ENCODE data around the gene MARCHF10. TPM values are rescaled to one million over a fixed set of nuclear protein-coding genes. Genes with fewer than 3 reads are reported as not detected.

Gene MARCHF10
- total RNA-seq, 3 donors from 2014 or later, result 0.35 TPM; not detected in 2

DNA sequence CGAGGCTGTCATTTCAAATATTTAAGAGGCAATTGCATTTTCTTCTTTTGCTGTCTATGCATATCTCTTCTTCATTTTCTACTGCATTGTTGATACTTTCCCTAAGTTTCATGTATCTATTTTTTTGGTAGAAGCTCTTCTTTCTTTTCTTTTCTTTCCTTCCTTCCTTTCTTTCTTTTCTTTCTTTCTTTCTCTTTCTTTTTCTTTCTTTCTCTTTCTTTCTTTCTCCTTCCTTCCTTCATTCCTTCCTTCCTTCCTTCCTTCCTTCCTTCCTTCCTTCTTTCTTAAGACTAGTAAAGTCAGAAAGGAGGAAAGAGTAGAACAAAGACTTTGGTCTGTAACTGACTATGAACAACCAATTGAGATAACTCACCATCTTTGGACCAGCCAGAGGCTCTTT is 146.8 kb downstream of the MARCHF10 start:
- TF ChIP-seq, protein P1, sequence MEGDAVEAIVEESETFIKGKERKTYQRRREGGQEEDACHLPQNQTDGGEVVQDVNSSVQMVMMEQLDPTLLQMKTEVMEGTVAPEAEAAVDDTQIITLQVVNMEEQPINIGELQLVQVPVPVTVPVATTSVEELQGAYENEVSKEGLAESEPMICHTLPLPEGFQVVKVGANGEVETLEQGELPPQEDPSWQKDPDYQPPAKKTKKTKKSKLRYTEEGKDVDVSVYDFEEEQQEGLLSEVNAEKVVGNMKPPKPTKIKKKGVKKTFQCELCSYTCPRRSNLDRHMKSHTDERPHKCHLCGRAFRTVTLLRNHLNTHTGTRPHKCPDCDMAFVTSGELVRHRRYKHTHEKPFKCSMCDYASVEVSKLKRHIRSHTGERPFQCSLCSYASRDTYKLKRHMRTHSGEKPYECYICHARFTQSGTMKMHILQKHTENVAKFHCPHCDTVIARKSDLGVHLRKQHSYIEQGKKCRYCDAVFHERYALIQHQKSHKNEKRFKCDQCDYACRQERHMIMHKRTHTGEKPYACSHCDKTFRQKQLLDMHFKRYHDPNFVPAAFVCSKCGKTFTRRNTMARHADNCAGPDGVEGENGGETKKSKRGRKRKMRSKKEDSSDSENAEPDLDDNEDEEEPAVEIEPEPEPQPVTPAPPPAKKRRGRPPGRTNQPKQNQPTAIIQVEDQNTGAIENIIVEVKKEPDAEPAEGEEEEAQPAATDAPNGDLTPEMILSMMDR (IDR thresholded peaks at IDR 0.05), result no peak
- H3K36me3 ChIP-seq (ENCODE audit: low read depth), result no peaks in the 10 kb centered on the region
- no peak for DNase-seq
- H3K4me1 ChIP-seq (ENCODE audit: low read depth), result no peaks in the 10 kb centered on the region
- intact Hi-C loops (cut with DNase I, micrococcal nuclease), result no loop called here
- H3K4me3 ChIP-seq, result no peak overlapping the region
- ATAC-seq, result no peak
- H3K9me3 ChIP-seq, result no peaks in the 10 kb centered on the region

DNA sequence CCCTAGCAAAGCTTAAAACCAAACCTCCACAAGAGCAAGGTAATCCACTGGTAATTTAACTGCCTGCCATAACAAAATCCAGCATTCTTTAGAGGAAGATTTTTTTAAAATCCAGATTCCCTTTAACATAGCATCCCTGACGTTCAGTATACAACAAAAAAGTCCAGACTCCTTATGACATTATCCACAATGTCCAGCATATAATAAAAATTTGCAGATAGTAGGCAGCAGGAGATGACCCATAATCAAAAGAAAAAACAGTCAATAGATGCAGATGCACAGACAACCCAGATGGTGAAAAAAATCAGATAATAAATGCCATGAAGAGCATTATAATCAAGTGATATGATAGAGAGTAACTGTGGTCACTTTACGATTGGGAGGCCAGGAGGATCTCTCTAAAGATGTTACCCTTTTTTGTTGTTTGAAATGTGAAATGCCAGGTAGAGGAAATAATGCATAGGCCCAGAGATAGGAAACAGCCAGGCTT is 147.4 kb downstream of the MARCHF10 start:
- no peak for ATAC-seq
- Histone ChIP-seq H3K4me1 (ENCODE audit: low read depth) (no peaks in the 10 kb centered on the region), H3K9me3 (no peaks in the 10 kb centered on the region), H3K4me3 (no peak overlapping the region), H3K36me3 (ENCODE audit: low read depth) (no peaks in the 10 kb centered on the region)
- TF ChIP-seq, protein P1 (IDR thresholded peaks at IDR 0.05), result no peak
- intact Hi-C loops (cut with DNase I, micrococcal nuclease), result no loop called here
- DNase-seq, result no peak

DNA sequence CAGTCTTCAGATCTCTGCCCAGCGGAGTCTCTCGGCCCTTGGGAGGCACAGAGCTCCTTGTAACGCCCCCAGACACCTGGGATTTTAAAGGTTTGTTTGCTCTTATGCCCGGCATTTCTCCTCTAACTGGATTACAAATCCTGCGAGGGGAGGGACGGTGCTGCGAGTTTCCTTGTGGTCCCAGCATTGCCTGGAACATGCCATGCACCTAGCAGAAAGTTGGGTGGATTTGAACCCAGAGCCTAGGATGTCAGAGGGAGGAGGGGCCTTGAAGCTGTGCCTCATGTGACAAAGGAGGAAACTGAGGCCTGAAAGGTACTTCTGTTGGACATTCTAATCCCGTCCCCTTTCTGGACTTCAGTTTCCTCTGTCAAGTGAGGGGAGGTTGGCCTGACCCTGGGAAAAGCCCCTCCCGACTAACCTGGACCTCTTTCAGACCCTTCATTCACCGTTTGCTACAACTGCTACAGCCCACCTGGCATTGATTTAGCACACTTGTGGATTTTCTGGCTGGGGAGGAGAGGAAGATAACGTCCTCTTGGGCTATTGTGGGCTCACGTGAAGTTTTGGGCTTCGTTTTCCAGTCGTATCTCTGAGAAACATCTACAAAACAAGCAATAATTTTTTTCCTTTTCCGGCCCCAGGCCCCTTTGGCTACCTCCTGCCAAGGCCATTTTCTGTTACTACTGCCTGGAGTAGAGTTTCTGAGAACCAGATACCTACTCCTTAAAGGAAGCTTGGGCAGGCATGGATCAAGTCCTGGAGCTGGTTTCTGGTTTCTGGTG is 149.8 kb downstream of the MARCHF10 start:
- Histone ChIP-seq H3K36me3 (ENCODE audit: low read depth) (no peaks in the 10 kb centered on the region), H3K4me1 (ENCODE audit: low read depth) (no peaks in the 10 kb centered on the region), H3K4me3 (no peak overlapping the region), H3K9me3 (no peaks in the 10 kb centered on the region)
- no peak for ATAC-seq
- TF ChIP-seq, protein P1 (IDR thresholded peaks at IDR 0.05), result no peak
- intact Hi-C loops (cut with DNase I, micrococcal nuclease), result no loop called here
- DNase-seq, result no peak

DNA sequence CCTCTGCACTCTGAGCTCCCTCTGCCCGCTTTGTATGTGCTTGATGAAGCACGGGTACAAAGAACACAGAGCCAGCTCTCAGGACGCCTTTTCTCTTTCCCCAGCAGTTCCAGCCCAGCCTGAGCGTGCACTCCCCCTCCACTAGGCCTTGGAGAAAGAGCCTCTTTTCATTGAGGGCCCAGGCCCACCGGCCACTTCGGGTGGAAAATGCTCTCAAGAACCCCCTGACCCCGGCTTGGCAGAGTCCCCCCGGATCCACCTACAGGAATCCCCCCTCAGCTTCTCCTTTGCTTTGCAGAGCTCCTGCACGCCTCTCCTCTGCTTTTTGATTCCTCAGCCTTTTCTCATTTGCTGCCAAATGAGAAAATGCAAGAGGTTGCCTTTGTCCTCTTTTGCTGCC is 150.4 kb downstream of the MARCHF10 start:
- ATAC-seq, result no peak
- DNase-seq, result no peak
- H3K36me3 ChIP-seq (ENCODE audit: low read depth), result no peaks in the 10 kb centered on the region
- peaks cover 5% of the 10 kb centered on the region for H3K4me1 ChIP-seq (ENCODE audit: low read depth)
- TF ChIP-seq, protein P1 (IDR thresholded peaks at IDR 0.05), result no peak
- no peak overlapping the region for H3K4me3 ChIP-seq
- no peaks in the 10 kb centered on the region for H3K9me3 ChIP-seq
- intact Hi-C loops (cut with DNase I, micrococcal nuclease), result no loop called here

DNA sequence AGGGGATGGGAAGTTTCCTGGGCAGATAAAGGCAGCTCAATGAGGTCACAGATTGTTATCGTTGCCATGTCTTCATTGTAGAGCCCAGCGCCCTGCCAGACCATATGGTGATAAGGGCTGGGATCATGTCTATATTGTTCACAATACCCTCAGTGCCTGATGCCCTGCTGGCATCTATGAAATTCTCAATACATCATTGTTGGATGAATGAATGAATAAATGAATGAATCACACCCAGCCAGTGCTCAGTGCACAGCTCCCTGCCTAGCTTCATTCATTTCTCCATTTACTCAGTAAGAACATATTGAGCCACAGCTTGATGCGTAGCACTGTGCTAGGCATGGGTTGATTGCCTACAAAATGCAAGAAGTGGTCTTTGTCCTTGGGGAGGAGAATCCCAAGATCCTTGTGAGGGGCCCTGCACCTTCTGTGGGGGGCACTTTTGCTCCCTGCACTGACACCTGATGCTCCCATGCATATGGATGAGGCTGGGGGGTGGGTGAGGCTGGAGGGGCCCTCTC is 150.9 kb downstream of the MARCHF10 start:
- Histone ChIP-seq H3K36me3 (ENCODE audit: low read depth) (no peaks in the 10 kb centered on the region), H3K4me1 (ENCODE audit: low read depth) (peaks cover 8% of the 10 kb centered on the region), H3K9me3 (no peaks in the 10 kb centered on the region), H3K4me3 (no peak overlapping the region)
- no peak for ATAC-seq
- TF ChIP-seq, protein P1 (IDR thresholded peaks at IDR 0.05), result no peak
- intact Hi-C loops (cut with DNase I, micrococcal nuclease), result no loop called here
- no peak for DNase-seq
